Subcutaneous adipose tissue (tissue), 4 donors: ENCODE results near the gene CFAP77. TPM values are rescaled to one million over a fixed set of nuclear protein-coding genes. Genes with fewer than 3 reads are reported as not detected.

Source experiments
- total RNA-seq, 4 donors: library from RNA; depleted of rRNA; stranded (reverse); fragments of >200 nt; gene quantifications; one replicate each; pipeline ENCODE4 v1.1.0, GENCODE V29; 2016
- TF ChIP-seq, protein P1 (sequence below): fragments of 450-650 bp; IDR thresholded peaks from one replicate; pipeline ENCODE4 v1.5.1; 2016; ENCODE audit warnings: low read depth, mild to moderate bottlenecking, control low read depth, antibody characterized with exemption, moderate library complexity

The CFAP77 gene
- total RNA-seq, 4 donors from 2014 or later: not detected

DNA sequence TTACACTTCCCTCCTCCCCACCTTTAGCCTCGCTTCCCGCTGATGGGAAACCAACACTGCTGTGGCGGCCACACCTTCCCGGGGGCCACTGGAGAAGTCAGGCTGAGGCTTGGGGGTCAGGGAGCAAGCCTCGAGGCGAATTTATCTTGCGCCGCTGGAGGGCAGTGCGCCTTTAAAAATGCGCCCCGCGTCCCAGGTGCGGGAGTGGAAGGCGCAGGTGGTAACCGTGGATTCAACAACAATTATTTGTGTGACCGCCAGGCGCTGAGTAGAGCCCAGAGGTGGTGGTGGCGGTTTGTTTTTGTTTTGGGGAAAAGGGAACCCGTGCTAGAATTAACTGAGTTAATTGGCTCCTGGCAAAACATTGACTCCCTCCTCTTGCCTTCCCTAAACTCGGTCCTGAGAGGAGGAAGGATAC, 1.1 kb downstream of the CFAP77 start:
- TF ChIP-seq, protein P1, sequence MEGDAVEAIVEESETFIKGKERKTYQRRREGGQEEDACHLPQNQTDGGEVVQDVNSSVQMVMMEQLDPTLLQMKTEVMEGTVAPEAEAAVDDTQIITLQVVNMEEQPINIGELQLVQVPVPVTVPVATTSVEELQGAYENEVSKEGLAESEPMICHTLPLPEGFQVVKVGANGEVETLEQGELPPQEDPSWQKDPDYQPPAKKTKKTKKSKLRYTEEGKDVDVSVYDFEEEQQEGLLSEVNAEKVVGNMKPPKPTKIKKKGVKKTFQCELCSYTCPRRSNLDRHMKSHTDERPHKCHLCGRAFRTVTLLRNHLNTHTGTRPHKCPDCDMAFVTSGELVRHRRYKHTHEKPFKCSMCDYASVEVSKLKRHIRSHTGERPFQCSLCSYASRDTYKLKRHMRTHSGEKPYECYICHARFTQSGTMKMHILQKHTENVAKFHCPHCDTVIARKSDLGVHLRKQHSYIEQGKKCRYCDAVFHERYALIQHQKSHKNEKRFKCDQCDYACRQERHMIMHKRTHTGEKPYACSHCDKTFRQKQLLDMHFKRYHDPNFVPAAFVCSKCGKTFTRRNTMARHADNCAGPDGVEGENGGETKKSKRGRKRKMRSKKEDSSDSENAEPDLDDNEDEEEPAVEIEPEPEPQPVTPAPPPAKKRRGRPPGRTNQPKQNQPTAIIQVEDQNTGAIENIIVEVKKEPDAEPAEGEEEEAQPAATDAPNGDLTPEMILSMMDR: no peak

DNA sequence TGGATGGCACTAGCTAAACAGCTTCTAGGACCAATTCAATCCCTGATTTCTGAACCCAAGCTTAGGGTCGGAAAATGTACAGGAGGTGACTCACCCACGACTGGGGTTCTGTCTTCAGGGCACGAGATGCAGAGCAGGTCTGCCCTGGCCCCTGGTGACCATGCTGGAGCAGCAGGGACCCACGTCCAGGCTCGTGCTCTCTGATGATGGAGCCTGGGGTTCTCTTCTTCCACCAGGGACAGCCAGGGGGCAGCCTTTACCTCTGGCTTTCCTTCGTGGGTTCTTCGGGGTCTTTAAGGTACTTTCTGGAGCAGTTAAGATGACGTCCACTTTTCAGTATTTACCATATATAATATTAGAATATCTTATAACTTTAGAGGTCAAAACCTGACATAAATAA, 2.1 kb downstream of the CFAP77 start:
- TF ChIP-seq, protein P1: no peak

DNA sequence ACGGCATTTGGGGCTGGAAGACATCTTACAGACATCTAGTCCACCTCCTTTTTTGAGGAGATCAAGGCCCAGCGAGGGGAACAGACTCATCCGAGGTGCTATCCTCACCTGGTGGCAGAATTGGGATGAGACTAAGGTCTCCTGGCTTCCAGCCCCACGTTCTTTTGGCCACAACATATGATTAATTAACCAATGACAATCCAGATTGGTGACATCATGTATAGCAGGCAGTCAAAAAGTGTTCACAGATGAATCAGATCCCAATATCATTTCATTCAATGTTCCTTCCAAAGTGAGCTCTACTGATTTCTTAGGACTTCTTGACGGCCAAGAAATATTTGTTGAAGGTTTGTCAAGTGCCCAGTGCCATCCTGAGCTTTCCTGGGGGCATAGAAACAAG, 3.9 kb downstream of the CFAP77 start:
- TF ChIP-seq, protein P1: no peak

DNA sequence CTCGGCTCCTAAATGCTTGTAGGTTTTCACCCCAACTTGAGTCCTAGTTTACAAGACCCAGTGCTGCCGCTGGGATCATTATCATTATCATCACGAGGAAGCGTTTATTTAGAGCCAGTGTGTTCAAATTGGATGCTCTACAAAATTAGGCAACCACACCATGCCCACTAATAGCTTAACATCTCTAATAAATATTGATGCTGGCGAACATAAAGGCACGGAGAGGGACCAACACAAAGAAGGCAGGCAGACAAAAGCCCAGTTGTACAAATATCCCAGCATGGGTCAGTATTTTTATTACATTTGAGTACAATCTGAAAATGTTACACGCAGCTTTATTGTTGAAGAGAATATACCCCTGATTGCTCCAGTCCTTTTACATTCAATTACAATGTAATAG, 4.7 kb downstream of the CFAP77 start:
- TF ChIP-seq, protein P1: no peak

DNA sequence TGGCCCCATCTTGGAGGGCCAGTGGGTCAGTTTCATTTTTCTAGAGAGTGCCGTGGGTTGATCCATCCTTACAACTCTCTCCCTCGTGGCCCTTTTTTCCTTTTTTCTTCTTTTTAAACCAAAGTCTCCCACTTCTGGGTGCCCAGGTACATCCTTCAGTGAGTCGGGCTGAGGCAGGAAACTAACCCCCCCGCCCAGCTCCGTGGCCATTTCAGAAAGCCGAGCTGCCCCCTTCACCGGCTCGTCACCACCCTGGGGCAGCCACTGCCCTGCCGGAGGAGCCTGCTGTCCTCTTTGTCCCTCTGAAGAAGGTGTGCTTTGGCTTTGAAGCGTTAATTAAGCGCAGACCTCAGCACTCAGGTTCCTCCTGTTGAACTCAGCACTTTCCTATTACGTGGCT, 5.2 kb downstream of the CFAP77 start:
- TF ChIP-seq, protein P1: no peak

DNA sequence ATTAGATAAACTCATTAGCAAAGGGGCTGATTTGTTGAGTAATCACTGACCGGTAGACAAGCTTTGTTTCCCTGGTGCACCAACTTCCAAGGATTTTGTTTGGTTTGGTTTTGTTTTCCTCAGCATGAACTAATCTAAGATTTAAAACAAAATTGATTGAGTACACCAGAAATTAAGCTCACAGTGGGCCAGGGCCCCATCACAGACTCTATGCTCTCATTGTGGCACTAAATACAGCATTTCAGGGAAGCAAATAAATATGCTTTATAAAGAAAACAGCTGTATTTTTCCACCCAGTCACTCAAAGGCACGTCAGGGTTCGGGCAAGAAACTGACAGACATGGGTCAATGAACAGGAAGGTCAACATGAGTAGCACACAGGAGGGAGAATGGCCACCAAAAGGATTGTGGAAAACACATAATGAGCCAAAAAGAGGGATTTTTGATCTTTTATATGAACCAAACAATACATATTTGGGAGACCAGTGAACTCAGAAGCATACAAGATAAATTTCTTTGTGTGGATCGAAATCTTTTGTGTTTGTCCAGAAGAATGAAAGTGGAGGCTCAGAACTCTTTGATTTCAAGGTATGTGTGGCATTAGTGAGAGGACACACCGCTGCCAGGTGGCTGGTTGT, 8.8 kb downstream of the CFAP77 start:
- TF ChIP-seq, protein P1: no peak

DNA sequence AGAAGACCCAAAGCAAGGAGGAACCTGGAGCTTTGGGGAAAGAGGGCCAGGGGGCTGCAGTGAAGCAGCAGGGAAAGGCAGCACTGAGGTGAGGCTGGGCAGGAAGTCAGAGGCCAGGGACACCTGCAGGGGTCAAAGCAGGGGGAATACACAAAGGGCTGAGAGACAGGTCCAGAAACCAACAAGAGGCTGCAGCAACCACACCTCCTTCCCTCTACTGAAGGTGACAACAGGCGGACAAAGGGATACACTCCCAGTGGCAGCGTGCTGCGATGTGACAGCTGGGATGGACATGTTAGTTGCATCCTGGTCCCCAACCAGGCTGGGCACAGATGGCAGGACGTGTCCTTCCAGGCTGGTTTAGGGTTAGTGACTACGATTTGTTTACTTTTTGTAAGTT, 12.6 kb downstream of the CFAP77 start:
- TF ChIP-seq, protein P1: no peak
